MG63 (cell line): ENCODE data around the gene AKT1. TPM values are rescaled to one million over a fixed set of nuclear protein-coding genes. Genes with fewer than 3 reads are reported as not detected.
"Not testable (repeated sequence)": the region's sequence is repeated elsewhere in the genome, so short reads cannot be mapped to it uniquely, and the experiment has no call there.

Experiments used
- DNase-seq: peaks from one replicate; pipeline ENCODE4 v3.0.0-alpha.2; 2020
- H3K27me3 ChIP-seq: fragments of 250-450 bp; sonication (Bioruptor Pico); 2 replicates; pipeline ENCODE4 v1.5.1; 2020; ENCODE audit warnings: mild to moderate bottlenecking, moderate library complexity
- H3K36me3 ChIP-seq: fragments of 250-450 bp; sonication (Bioruptor Pico); 2 replicates; pipeline ENCODE4 v1.5.1; 2020; ENCODE audit warnings: mild to moderate bottlenecking, moderate library complexity
- H3K4me3 ChIP-seq: fragments of 250-450 bp; sonication (Bioruptor Pico); 2 replicates; pipeline ENCODE4 v1.5.1; 2020; ENCODE audit warnings: mild to moderate bottlenecking, moderate library complexity
- H3K9me3 ChIP-seq: fragments of 250-450 bp; sonication (Bioruptor Pico); 2 replicates; pipeline ENCODE4 v1.5.1; 2020; ENCODE audit warnings: mild to moderate bottlenecking, moderate library complexity
- total RNA-seq: library from RNA; depleted of rRNA; stranded (reverse); fragments of >200 nt; shearing (Covaris generic); gene quantifications from 2 replicates; pipeline ENCODE4 v1.2.3, GENCODE V29; 2014; ENCODE audit warnings: low replicate concordance

The AKT1 gene
- total RNA-seq, 1 experiment from 2014 or later: 140 TPM

- Histone ChIP-seq H3K36me3 (no peaks in the 10 kb centered on the region), H3K27me3 (no peaks in the 10 kb centered on the region), H3K9me3 (no peaks in the 10 kb centered on the region), H3K4me3 (no peak overlapping the region)
- DNase-seq: no peak
Observed at GRCh38 chr14:104732355-104732804, 63.2 kb downstream of the AKT1 start.

GRCh38 chr14:104731320-104732294 lies 63.9 kb downstream of the AKT1 start:
- no peak for DNase-seq
- no peak overlapping the region for H3K4me3 ChIP-seq
- H3K9me3 ChIP-seq: no peaks in the 10 kb centered on the region
- no peaks in the 10 kb centered on the region for H3K36me3 ChIP-seq
- H3K27me3 ChIP-seq: no peaks in the 10 kb centered on the region

DNA sequence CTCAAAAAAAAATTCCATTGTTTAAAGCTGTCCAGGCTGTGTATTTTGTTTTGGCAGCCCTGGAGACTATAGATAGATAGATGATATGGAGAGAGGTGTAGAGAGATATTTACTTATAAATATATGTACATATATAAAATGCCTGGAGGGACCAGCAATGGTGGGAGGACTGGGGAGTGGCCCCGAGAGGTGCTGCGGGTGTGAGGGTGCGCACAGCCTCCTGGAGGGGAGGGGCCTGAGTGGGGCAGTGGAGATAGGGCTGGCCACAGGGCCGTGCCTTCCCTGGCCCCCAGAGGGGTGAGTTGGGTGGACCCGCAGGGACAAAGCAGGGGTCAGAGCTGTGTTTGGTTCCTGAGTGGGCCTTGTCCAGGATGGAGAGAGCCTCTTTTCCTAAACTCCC lies 65.1 kb downstream of the AKT1 start:
- no peaks in the 10 kb centered on the region for H3K9me3 ChIP-seq
- no peak overlapping the region for H3K4me3 ChIP-seq
- H3K27me3 ChIP-seq: no peaks in the 10 kb centered on the region
- no peaks in the 10 kb centered on the region for H3K36me3 ChIP-seq
- DNase-seq: no peak

- Histone ChIP-seq H3K27me3 (no peaks in the 10 kb centered on the region), H3K36me3 (no peaks in the 10 kb centered on the region), H3K9me3 (no peaks in the 10 kb centered on the region), H3K4me3 (no peak overlapping the region)
- no peak for DNase-seq
Observed at GRCh38 chr14:104729835-104730181, 65.7 kb downstream of the AKT1 start.

DNA sequence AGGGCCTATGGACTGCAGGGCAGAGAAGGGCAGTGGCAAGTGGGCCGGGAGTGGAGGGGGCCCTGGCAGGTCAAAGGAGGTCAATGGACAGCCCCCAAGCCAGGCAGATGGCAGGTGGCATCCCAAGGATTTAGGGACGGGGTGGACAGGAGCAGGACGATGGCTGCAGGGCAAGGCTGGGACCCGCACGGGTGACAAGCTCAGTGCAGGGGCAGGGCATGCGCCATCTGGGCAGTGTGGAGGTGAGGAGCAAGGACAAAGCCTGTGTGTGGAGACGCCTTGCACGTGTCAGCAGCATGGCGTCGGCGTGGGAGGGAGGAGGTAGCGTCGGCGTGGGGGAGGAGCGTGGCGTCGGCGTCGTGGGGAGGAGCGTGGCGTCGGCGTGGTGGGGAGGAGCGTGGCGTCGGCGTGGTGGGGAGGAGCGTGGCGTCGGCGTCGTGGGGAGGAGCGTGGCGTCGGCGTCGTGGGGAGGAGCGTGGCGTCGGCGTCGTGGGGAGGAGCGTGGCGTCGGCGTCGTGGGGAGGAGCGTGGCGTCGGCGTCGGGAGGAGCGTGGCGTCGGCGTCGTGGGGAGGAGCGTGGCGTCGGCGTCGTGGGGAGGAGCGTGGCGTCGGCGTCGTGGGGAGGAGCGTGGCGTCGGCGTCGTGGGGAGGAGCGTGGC lies 66.2 kb downstream of the AKT1 start:
- H3K4me3 ChIP-seq, DNase-seq, H3K27me3 ChIP-seq, H3K9me3 ChIP-seq, H3K36me3 ChIP-seq: not testable (repeated sequence)

GRCh38 chr14:104728631-104729030 lies 66.9 kb downstream of the AKT1 start:
- Histone ChIP-seq H3K36me3 (no peaks in the 10 kb centered on the region), H3K9me3 (no peaks in the 10 kb centered on the region), H3K27me3 (no peaks in the 10 kb centered on the region), H3K4me3 (no peak overlapping the region)
- no peak for DNase-seq

DNA sequence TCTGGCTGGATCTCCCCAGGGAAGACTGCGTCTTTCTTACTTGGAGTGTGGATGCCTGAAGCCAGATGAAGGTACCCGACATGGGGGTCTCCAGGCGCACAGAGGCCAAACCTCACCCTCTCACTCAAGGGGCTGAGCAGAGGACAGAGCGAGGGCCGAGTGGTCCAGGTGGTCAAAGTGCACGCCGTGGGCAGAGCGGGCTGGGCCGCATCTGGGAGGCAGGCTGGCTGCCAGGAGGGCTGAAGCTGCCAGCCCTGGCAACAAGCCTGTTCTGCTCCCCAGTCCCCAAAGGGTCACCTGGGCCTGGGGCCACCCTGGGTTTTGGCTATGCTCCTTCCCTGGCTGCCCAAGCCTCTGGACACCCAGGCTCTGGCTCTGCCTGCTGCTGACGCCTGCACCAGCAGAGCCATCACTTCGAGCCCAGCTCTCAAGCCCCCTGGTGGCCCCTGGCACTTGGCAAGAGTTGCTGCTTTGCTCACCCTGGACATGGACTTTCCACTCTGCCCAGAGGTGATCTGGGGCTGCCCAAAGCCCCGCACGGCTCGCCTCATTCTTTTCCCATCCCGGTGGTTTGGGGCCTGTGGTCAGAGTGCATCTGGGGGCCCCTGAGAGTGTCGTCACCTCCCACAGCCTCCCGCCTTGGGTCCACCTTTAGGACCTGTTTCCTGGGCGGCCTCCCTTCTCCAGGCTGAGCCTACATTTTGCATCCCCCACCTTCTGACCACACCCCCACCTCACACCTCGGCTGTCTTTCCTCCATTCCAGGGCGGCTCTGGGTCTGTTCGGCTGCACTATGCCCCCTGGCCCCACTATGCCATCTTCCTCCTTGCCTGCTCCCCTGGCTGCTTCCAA lies 68.7 kb downstream of the AKT1 start:
- no peak for DNase-seq

DNA sequence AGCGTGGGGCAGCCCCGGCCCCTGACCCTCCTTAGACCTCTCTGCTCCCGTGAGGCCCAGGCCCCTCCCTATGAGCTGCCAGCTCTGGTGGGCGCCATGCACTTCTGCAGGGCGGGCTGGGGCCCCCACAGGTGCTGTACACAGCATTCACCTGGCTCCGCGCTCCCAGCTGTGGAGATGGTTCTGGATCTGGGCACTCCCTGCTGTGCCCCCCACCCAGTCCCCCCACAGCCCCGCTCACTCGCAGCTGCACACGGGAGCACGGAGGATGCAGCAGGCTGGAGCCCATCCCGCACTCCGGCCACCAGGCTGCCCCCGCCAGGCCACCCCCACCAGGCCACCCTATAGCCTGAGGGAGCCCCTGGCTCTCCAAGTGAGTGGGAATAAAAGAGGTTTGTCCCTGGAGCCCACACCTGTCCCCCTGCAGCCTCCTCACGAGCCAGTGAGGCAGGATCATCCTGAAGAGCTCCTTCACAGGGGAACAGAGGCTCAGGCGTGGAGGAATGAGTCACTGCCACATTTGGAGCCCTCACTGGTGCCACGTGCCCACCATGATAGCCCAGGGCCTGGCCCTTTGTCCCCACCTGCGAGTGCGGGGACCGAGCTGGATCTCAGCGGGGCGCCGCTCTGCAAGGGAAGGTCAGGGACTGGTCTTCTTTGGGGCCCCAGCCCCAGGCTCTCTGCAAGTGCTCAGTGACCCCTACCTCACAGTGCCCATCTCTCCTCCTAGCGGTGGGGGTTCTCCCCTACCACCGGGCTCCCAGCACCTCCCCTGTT lies 69.6 kb downstream of the AKT1 start:
- DNase-seq: no peak

More for the DNA sequence above, 68.7 kb downstream of the AKT1 start:
- no peaks in the 10 kb centered on the region for H3K9me3 ChIP-seq
- H3K4me3 ChIP-seq: no peak overlapping the region
- H3K27me3 ChIP-seq: no peaks in the 10 kb centered on the region
- no peaks in the 10 kb centered on the region for H3K36me3 ChIP-seq

DNA sequence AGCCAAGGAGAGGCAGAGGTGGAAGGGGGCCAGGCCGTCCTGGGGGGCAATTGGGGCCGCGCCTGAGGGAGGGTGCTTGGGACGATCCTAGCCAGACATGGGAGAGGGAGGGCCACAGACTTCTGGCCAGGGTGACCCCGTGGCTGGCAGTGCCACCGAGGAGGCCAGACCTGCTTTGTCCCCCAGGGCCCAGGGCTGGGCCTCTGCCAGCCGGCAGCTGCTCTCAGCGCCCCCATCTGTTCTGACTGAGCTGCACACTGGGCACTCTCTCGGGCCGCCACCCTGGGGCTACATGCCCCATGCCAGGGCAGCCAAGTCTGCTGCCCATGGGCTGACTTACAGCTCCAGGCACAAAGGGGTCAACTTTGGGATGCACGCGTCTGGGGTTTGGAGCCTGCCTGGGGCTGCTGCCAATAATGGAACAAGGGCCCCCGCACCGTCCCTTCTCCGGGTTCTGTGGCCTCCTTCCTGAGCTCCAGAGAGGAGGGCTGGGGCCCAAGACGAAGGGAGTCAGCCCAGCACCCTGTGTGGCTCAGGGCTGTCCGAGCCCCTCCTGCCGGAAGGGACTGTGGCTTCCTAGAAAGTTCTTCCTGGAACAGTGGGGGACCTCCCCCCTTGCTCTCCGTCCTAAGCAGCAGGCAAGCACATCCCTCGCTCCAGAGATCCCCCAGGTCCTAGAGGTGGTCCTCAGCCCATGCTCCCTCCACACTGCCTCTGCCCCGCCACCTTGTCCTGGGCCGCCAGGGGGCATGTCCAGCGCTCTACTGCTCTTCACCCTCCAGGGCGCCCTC lies 70.4 kb downstream of the AKT1 start:
- peak; percentile 58 for DNase-seq
- H3K9me3 ChIP-seq: no peaks in the 10 kb centered on the region
- no peaks in the 10 kb centered on the region for H3K36me3 ChIP-seq
- no peaks in the 10 kb centered on the region for H3K27me3 ChIP-seq
- H3K4me3 ChIP-seq: peak overlapping the region; percentile 34

More for the DNA sequence above, 69.6 kb downstream of the AKT1 start:
- Histone ChIP-seq H3K36me3 (no peaks in the 10 kb centered on the region), H3K27me3 (no peaks in the 10 kb centered on the region), H3K4me3 (no peak overlapping the region), H3K9me3 (no peaks in the 10 kb centered on the region)

DNA sequence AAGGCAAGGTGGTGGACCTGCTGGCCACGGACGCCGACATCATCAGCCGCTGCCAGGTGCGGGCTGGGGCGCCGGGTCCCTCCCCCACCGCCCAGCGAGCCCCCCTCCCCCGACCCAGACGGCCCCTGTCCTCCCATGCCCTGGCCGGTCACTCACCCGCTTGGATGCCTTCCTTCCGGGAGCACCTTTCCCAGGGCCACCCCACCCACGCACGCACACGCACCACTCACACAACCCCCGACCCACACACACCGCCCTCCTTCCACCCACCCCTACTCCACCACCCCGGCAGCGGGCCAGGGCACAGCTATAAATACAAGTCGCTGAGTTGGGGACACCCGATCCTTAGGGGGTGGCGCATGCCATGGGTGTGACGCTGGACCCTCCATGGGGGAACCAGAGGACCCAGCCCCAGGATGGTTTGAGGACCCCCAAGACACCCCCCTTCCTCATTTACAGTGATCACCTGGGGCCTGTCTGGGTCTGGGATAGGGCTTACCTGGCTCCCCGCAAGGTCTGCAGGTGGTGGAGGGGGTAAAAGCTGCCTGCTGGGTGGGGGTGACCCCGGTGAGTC lies 71.1 kb downstream of the AKT1 start:
- peak; percentile 52 for DNase-seq
- Histone ChIP-seq H3K36me3 (no peaks in the 10 kb centered on the region), H3K4me3 (peak overlapping the region; percentile 34), H3K27me3 (no peaks in the 10 kb centered on the region), H3K9me3 (no peaks in the 10 kb centered on the region)

GRCh38 chr14:104723651-104724406 lies 71.7 kb downstream of the AKT1 start, which contains the start of gene ADSS1:
Gene ADSS1 (plus strand): TSS chr14:104724229. CDS start chr14:104724271, 42 bp downstream.
- Histone ChIP-seq H3K27me3 (no peaks in the 10 kb centered on the region), H3K4me3 (peak within 1 kb of the TSS; percentile 34), H3K36me3 (no peaks in the 10 kb centered on the region; the same call in 1 of the 2 replicates), H3K9me3 (no peaks in the 10 kb centered on the region)
- peak; percentile 61 for DNase-seq

DNA sequence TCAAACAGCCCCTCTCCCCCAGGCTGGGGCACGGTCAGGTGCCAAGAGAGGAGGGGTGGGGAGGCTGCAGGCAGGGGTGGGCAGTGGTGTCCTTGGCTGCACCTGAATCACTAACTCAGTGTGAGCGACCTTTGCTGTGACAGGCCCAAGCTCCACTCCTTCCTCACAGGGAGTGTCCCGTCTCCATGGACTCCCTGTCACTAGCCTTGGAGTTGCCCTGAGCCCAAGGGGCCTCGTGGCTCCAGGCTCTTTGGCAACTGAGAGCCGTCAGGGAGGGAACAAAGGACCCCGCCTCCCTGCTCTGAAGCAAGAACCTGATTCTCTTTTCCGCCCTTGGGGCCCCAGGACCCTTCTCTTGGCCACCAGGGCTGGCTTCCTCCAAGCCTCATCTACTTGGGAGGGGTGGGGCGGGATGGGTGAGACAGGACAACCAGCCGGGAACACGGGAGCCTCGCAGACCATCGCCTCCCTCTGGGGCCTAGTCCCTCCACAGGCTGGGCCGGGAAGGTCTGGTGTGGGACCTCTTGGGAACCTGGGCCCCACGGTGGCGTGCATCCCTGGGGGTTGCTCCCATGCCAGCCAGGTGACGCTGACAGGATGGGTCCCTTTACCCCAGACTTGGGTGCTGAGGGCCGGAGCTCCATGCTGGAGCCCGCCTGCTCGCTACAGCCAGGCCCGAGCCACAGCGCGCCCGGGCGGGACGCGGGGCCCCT lies 72.5 kb downstream of the AKT1 start:
- H3K9me3 ChIP-seq: no peaks in the 10 kb centered on the region
- H3K4me3 ChIP-seq: no peak overlapping the region
- no peaks in the 10 kb centered on the region; the same call in 1 of the 2 replicates for H3K36me3 ChIP-seq
- no peaks in the 10 kb centered on the region for H3K27me3 ChIP-seq
- no peak for DNase-seq

DNA sequence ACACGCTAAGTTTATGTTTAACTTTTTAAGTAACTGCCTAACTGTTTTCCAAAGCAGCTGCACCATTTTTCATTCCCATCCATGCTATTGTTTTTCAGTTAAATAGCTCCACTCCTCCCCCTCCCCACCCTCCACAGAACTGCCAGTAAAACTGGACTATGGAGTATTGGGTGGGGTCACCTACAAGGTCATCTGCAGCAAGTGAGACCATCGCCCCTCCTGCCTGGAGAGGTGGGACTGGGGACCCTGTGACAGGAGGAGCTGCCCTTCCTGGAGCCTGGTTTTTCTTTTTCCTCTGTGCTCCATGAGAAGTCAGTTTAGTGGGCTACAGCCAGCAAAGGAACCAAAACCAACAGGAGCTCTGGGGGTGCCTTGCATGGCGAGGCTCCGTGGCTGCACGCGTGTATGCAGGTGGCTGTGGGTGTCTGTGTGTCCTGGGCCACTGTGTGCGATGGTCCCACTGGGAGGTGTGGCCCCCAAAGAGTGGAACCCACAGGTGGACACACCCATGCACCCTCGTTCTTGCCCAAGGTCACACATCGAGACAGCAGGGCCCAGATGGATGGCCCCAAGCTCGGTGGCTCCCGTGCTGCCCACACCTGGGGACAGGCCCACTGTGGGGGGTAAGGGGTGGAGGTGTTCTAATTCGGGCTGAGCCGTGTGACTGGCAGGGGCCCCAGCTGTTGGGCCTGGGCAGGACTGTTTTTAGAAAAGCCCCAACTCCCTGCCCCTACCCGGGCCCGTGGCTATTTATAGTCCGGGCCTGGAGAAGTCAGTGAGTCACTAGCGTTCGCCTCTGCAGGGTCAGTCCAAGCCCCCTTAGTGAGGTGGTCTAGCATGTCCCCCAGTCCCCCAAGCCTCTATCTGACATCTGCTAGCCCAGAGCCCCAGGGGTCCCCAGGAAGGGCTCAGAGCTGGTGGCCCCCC lies 73.8 kb downstream of the AKT1 start:
- Histone ChIP-seq H3K9me3 (no peaks in the 10 kb centered on the region), H3K36me3 (no peaks in the 10 kb centered on the region; the same call in 1 of the 2 replicates), H3K4me3 (no peak overlapping the region), H3K27me3 (no peaks in the 10 kb centered on the region)
- DNase-seq: no peak
